Renal cortex interstitium (tissue), 11 donors: ENCODE measurements around the gene MYBPC3. TPM values are rescaled to one million over a fixed set of nuclear protein-coding genes. Genes with fewer than 3 reads are reported as not detected.

ENCODE experiments used
- DNase-seq, 11 donors: peaks; one replicate each; pipeline ENCODE4 v3.0.0-alpha.2; 2013; ENCODE audit warnings: low read depth in 9 of 11, low spot score in 4 of 11; ENCODE audit errors: extremely low read depth in 1 of 11
- polyA plus RNA-seq, 3 donors: library from polyadenylated mRNA; unstranded; fragments of 120-200 nt; gene quantifications; one replicate each; pipeline ENCODE4 v1.2.1, GENCODE V29; 2013; ENCODE audit not compliant: insufficient read length in 3 of 3

The MYBPC3 gene
- polyA plus RNA-seq, 3 donors = 0.08 to 0.14 TPM; not detected in 1

GRCh38 chr11:47388697-47389576, 36.4 kb upstream of the MYBPC3 start:
- DNase-seq = no peak

GRCh38 chr11:47387944-47388696, 35.6 kb upstream of the MYBPC3 start:
- DNase-seq = no peak

- DNase-seq = no peak
Observed at GRCh38 chr11:47384498-47384897, 32.0 kb upstream of the MYBPC3 start.

GRCh38 chr11:47383071-47383470, 30.6 kb upstream of the MYBPC3 start:
- DNase-seq = no peak

- DNase-seq = no peak
Observed at GRCh38 chr11:47380078-47380477, 27.6 kb upstream of the MYBPC3 start.

GRCh38 chr11:47379317-47379716, 26.8 kb upstream of the MYBPC3 start:
- DNase-seq = no peak

GRCh38 chr11:47378836-47379170, 26.3 kb upstream of the MYBPC3 start:
- DNase-seq = no peak

- no peak for DNase-seq
Observed at GRCh38 chr11:47378010-47378835, 25.7 kb upstream of the MYBPC3 start, which contains the start of gene SPI1. TSS of gene SPI1 (minus strand) at chr11:47378547. CDS start at chr11:47378353, 194 bp downstream.

- no peak for DNase-seq
Observed at GRCh38 chr11:47377571-47378009, 25.1 kb upstream of the MYBPC3 start.

GRCh38 chr11:47376525-47377371, 24.2 kb upstream of the MYBPC3 start:
- no peak for DNase-seq

GRCh38 chr11:47376107-47376524, 23.6 kb upstream of the MYBPC3 start:
- DNase-seq = peak in 2 of 11 donors; percentile 39 to 50

GRCh38 chr11:47375546-47376085, 23.1 kb upstream of the MYBPC3 start:
- no peak for DNase-seq

- no peak for DNase-seq
Observed at GRCh38 chr11:47375020-47375419, 22.5 kb upstream of the MYBPC3 start.

GRCh38 chr11:47374720-47375019, 22.2 kb upstream of the MYBPC3 start:
- DNase-seq = no peak

GRCh38 chr11:47373876-47374719, 21.6 kb upstream of the MYBPC3 start:
- DNase-seq = peak in 8 of 11 donors; percentile 31 to 71 (median 53)

GRCh38 chr11:47372422-47372821, 19.9 kb upstream of the MYBPC3 start:
- no peak for DNase-seq

- no peak for DNase-seq
Observed at GRCh38 chr11:47369676-47370075, 17.2 kb upstream of the MYBPC3 start.
